ENCODE results near the gene PLPP4. TPM values are rescaled to one million over a fixed set of nuclear protein-coding genes. Genes with fewer than 3 reads are reported as not detected.

The PLPP4 gene
- total RNA-seq, 1 donor from 2014 or later, result not detected

DNA sequence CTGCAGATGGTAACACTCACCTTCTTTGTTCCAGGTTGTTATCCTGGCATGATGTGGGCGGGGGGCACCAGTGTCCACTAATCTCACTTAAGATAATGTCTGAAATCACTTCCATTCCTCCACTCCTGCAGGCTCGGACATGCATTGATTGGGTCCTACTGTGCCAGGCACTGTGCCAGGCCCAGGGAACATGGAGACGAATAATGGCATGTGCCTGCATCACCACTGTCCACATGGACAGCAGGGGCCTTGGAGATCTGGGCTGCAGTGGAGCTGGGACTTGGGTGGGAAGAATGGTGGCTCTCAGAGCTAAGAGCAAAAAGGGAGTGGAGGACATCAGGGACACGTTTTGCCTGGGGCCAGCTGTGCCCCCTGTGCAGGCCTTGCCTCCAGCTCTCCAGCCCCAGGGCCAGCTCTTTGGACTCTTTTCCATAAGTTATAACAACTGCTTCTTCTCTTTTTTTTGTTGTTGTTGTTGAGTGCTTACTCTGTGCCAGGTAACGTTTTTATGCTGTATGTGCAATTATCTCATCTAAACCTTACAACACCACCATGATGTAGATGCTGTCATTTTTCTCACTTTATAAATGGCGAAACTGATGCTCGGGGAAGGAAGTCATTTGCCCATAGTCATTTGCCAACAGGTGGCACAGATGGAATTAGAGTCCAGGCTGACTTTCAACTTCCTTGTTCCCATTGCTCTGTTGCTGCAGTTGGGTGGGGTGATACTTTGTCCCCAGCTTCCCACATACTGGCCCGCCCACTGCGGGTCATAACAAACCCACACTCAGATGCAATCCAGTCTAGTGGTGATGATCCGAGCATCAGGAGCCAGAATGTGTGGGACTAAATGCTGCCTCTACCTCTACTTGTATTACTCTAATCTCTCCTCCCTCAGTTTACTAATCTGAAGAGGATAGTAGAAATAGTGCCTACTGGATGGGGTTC, 19.1 kb downstream of the PLPP4 start:
- no peak for DNase-seq (ENCODE audit: low spot score)
- no peak overlapping the region for H3K27ac Mint-ChIP-seq (ENCODE audit: unreplicated experiment)
- TF ChIP-seq, protein P1, sequence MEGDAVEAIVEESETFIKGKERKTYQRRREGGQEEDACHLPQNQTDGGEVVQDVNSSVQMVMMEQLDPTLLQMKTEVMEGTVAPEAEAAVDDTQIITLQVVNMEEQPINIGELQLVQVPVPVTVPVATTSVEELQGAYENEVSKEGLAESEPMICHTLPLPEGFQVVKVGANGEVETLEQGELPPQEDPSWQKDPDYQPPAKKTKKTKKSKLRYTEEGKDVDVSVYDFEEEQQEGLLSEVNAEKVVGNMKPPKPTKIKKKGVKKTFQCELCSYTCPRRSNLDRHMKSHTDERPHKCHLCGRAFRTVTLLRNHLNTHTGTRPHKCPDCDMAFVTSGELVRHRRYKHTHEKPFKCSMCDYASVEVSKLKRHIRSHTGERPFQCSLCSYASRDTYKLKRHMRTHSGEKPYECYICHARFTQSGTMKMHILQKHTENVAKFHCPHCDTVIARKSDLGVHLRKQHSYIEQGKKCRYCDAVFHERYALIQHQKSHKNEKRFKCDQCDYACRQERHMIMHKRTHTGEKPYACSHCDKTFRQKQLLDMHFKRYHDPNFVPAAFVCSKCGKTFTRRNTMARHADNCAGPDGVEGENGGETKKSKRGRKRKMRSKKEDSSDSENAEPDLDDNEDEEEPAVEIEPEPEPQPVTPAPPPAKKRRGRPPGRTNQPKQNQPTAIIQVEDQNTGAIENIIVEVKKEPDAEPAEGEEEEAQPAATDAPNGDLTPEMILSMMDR (IDR thresholded peaks at IDR 0.05; ENCODE audit: unreplicated experiment), result no peak
- no peaks in the 10 kb centered on the region for H3K27me3 Mint-ChIP-seq (ENCODE audit: unreplicated experiment)
- no peak overlapping the region for H3K4me3 Mint-ChIP-seq (ENCODE audit: unreplicated experiment)
- H3K9me3 Mint-ChIP-seq (ENCODE audit: unreplicated experiment), result no peaks in the 10 kb centered on the region
- no peaks in the 10 kb centered on the region for H3K36me3 Mint-ChIP-seq (ENCODE audit: low read depth, unreplicated experiment)
- no peaks in the 10 kb centered on the region for H3K4me1 Mint-ChIP-seq (ENCODE audit: unreplicated experiment)

GRCh38 chr10:120477021-120477742, 20.2 kb downstream of the PLPP4 start:
- no peak for DNase-seq (ENCODE audit: low spot score)
- H3K4me3 Mint-ChIP-seq (ENCODE audit: unreplicated experiment), result no peak overlapping the region

DNA sequence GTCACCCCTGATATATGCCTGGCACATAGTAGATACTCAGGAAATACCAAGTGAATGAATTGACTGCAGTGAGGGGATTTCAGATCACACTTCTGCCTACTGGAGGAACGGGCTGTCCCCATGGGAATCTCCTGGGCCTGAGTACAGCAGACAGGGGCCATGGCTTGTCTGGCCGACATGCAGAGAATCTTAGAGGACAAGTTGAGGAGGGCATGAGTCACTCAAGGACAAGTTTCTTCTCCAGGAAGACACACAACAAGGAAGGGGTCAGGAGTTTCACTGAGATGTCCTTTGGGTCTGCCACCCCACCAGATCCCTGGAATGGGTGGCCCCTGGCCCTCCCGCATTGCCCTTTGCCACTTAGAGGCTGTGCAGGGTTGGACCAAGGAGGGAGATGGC, 20.7 kb downstream of the PLPP4 start:
- no peak overlapping the region for H3K4me3 Mint-ChIP-seq (ENCODE audit: unreplicated experiment)
- no peaks in the 10 kb centered on the region for H3K4me1 Mint-ChIP-seq (ENCODE audit: unreplicated experiment)
- peaks cover 7% of the 10 kb centered on the region for H3K36me3 Mint-ChIP-seq (ENCODE audit: low read depth, unreplicated experiment)
- TF ChIP-seq, protein P1 (IDR thresholded peaks at IDR 0.05; ENCODE audit: unreplicated experiment), result no peak
- no peak overlapping the region for H3K27ac Mint-ChIP-seq (ENCODE audit: unreplicated experiment)
- DNase-seq (ENCODE audit: low spot score), result no peak
- no peaks in the 10 kb centered on the region for H3K9me3 Mint-ChIP-seq (ENCODE audit: unreplicated experiment)
- no peaks in the 10 kb centered on the region for H3K27me3 Mint-ChIP-seq (ENCODE audit: unreplicated experiment)

More at GRCh38 chr10:120477021-120477742, 20.2 kb downstream of the PLPP4 start:
- TF ChIP-seq, protein P1 (IDR thresholded peaks at IDR 0.05; ENCODE audit: unreplicated experiment), result no peak
- H3K4me1 Mint-ChIP-seq (ENCODE audit: unreplicated experiment), result no peaks in the 10 kb centered on the region
- H3K36me3 Mint-ChIP-seq (ENCODE audit: low read depth, unreplicated experiment), result peaks cover 5% of the 10 kb centered on the region
- no peaks in the 10 kb centered on the region for H3K9me3 Mint-ChIP-seq (ENCODE audit: unreplicated experiment)
- no peaks in the 10 kb centered on the region for H3K27me3 Mint-ChIP-seq (ENCODE audit: unreplicated experiment)
- H3K27ac Mint-ChIP-seq (ENCODE audit: unreplicated experiment), result no peak overlapping the region

- Mint-ChIP-seq H3K4me3 (ENCODE audit: unreplicated experiment) (no peak overlapping the region), H3K27ac (ENCODE audit: unreplicated experiment) (no peak overlapping the region), H3K9me3 (ENCODE audit: unreplicated experiment) (no peaks in the 10 kb centered on the region), H3K4me1 (ENCODE audit: unreplicated experiment) (no peaks in the 10 kb centered on the region), H3K36me3 (ENCODE audit: low read depth, unreplicated experiment) (peaks cover 7% of the 10 kb centered on the region), H3K27me3 (ENCODE audit: unreplicated experiment) (no peaks in the 10 kb centered on the region)
- TF ChIP-seq, protein P1 (IDR thresholded peaks at IDR 0.05; ENCODE audit: unreplicated experiment), result no peak
- no peak for DNase-seq (ENCODE audit: low spot score)
Measured at GRCh38 chr10:120478386-120478785, 21.4 kb downstream of the PLPP4 start.
